ENCODE data around the gene CACNA1G. TPM values are rescaled to one million over a fixed set of nuclear protein-coding genes. Genes with fewer than 3 reads are reported as not detected.
A peak's percentile ranks its signal among the peaks of the same experiment; 100 is the strongest.

The CACNA1G gene
- polyA plus RNA-seq, 1 donor (not counting 4 experiments of a cell fraction or from before 2014, with no cell fraction given) = 0.07 TPM

- Histone ChIP-seq H3K79me2 (ENCODE audit: control insufficient read depth, insufficient read depth, low read length) (no peaks in the 10 kb centered on the region), H3K9ac (ENCODE audit: control insufficient read depth, extremely low read depth, insufficient read depth, low read length) (no peak overlapping the region), H3K9me1 (ENCODE audit: control insufficient read depth, extremely low read depth, insufficient read depth, low read length) (no peaks in the 10 kb centered on the region), H3K27me3 (ENCODE audit: control insufficient read depth, extremely low read depth, insufficient read depth, low read length) (peaks cover 14% of the 10 kb centered on the region), H3K36me3 (ENCODE audit: control insufficient read depth in 2 of 2, extremely low read depth in 1 of 2, insufficient read depth in 2 of 2, low read length in 2 of 2) (no peaks in the 10 kb centered on the region), H4K20me1 (ENCODE audit: control insufficient read depth, extremely low read depth, insufficient read depth, low read length) (no peaks in the 10 kb centered on the region), H3K9me3 (ENCODE audit: control insufficient read depth, low read depth, low read length) (no peaks in the 10 kb centered on the region), H3K4me3 (ENCODE audit: control insufficient read depth in 2 of 3, extremely low read depth in 1 of 3, insufficient read depth in 2 of 3, low read depth in 1 of 3, low read length in 3 of 3) (no peak overlapping the region), H2AFZ (ENCODE audit: control insufficient read depth, low read length) (no peak overlapping the region), H3K4me1 (ENCODE audit: control insufficient read depth, extremely low read depth, insufficient read depth, low read length) (no peaks in the 10 kb centered on the region), H3K4me2 (ENCODE audit: control insufficient read depth, extremely low read depth, insufficient read depth, low read depth, low read length) (no peak overlapping the region), H3K27ac (ENCODE audit: control insufficient read depth, insufficient read depth, low read length) (no peak overlapping the region)
- no peak for DNase-seq (ENCODE audit: low read depth, low spot score)
- no peak for FAIRE-seq
- TF ChIP-seq CTCF (optimal IDR thresholded peaks at IDR 0.05 in 1 of 3, IDR thresholded peaks at IDR 0.05 in 1 of 3, conservative IDR thresholded peaks at IDR 0.05 in 1 of 3; ENCODE audit: extremely low read depth in 1 of 3, insufficient read depth in 2 of 3, low read length in 3 of 3) = peak; percentile 71 to 90 (median 83)
- TF ChIP-seq EZH2 (IDR thresholded peaks at IDR 0.05; ENCODE audit: low read length) = no peak
- dilution Hi-C loops (cut with MboI; ENCODE audit: extremely low pct_ligation_motif_present, low sequenced_read_pairs) = no loop called here
Measured at GRCh38 chr17:50626037-50626574, 65.6 kb downstream of the CACNA1G start.

GRCh38 chr17:50627036-50627781, 66.7 kb downstream of the CACNA1G start:
- Histone ChIP-seq H3K9me3 (ENCODE audit: control insufficient read depth, low read depth, low read length) (no peaks in the 10 kb centered on the region), H3K27me3 (ENCODE audit: control insufficient read depth, extremely low read depth, insufficient read depth, low read length) (peaks cover 10% of the 10 kb centered on the region), H3K9me1 (ENCODE audit: control insufficient read depth, extremely low read depth, insufficient read depth, low read length) (no peaks in the 10 kb centered on the region), H2AFZ (ENCODE audit: control insufficient read depth, low read length) (no peak overlapping the region), H3K4me3 (ENCODE audit: control insufficient read depth in 2 of 3, extremely low read depth in 1 of 3, insufficient read depth in 2 of 3, low read depth in 1 of 3, low read length in 3 of 3) (no peak overlapping the region), H3K36me3 (ENCODE audit: control insufficient read depth in 2 of 2, extremely low read depth in 1 of 2, insufficient read depth in 2 of 2, low read length in 2 of 2) (no peaks in the 10 kb centered on the region), H3K9ac (ENCODE audit: control insufficient read depth, extremely low read depth, insufficient read depth, low read length) (no peak overlapping the region), H3K4me2 (ENCODE audit: control insufficient read depth, extremely low read depth, insufficient read depth, low read depth, low read length) (no peak overlapping the region), H4K20me1 (ENCODE audit: control insufficient read depth, extremely low read depth, insufficient read depth, low read length) (no peaks in the 10 kb centered on the region), H3K79me2 (ENCODE audit: control insufficient read depth, insufficient read depth, low read length) (no peaks in the 10 kb centered on the region), H3K4me1 (ENCODE audit: control insufficient read depth, extremely low read depth, insufficient read depth, low read length) (no peaks in the 10 kb centered on the region), H3K27ac (ENCODE audit: control insufficient read depth, insufficient read depth, low read length) (no peak overlapping the region)
- TF ChIP-seq EZH2 (IDR thresholded peaks at IDR 0.05; ENCODE audit: low read length) (no peak), CTCF (optimal IDR thresholded peaks at IDR 0.05 in 1 of 3, IDR thresholded peaks at IDR 0.05 in 1 of 3, conservative IDR thresholded peaks at IDR 0.05 in 1 of 3; ENCODE audit: extremely low read depth in 1 of 3, insufficient read depth in 2 of 3, low read length in 3 of 3) (no peak)
- dilution Hi-C loops (cut with MboI; ENCODE audit: extremely low pct_ligation_motif_present, low sequenced_read_pairs) = no loop called here
- FAIRE-seq (no peak), DNase-seq (ENCODE audit: low read depth, low spot score) (no peak)
